HPDE6-E6E7 (cell line): Measurements from ENCODE around the gene EYS.

Experiments used
- DNase-seq: peaks from one replicate; pipeline ENCODE4 v3.0.0; 2011; ENCODE audit warnings: missing footprints; ENCODE audit errors: extremely low spot score

Gene EYS

GRCh38 chr6:65707126-65707826 lies at the start of gene EYS:
EYS (minus strand) TSS chr6:65707226; CDS start chr6:65495410, 211,816 bp downstream.
- DNase-seq: no peak

- DNase-seq: no peak
Observed at GRCh38 chr6:65746302-65746701, 39.3 kb upstream of the EYS start.

GRCh38 chr6:65745614-65746013 lies 38.6 kb upstream of the EYS start:
- DNase-seq: no peak

- DNase-seq: no peak
Observed at GRCh38 chr6:65728879-65729479, 22.0 kb upstream of the EYS start.

- DNase-seq: no peak
Observed at GRCh38 chr6:65719101-65719500, 12.1 kb upstream of the EYS start.

- DNase-seq: no peak
Observed at GRCh38 chr6:65711531-65711930, 4.5 kb upstream of the EYS start.

- no peak for DNase-seq
Observed at GRCh38 chr6:65709099-65709830, 2.2 kb upstream of the EYS start.

- no peak for DNase-seq
Observed at GRCh38 chr6:65708162-65708561, 1.1 kb upstream of the EYS start.

GRCh38 chr6:65706436-65706835 lies 590 bp downstream of the EYS start:
- no peak for DNase-seq

GRCh38 chr6:65701325-65701724 lies 5.7 kb downstream of the EYS start:
- DNase-seq: no peak

- DNase-seq: no peak
Observed at GRCh38 chr6:65700561-65700960, 6.5 kb downstream of the EYS start.

- DNase-seq: no peak
Observed at GRCh38 chr6:65692109-65692508, 14.9 kb downstream of the EYS start.

- DNase-seq: no peak
Observed at GRCh38 chr6:65680232-65680631, 26.8 kb downstream of the EYS start.

- peak; percentile 29 for DNase-seq
Observed at GRCh38 chr6:65671922-65672321, 35.1 kb downstream of the EYS start.

GRCh38 chr6:65667916-65668656 lies 38.9 kb downstream of the EYS start:
- DNase-seq: no peak

GRCh38 chr6:65650086-65650485 lies 56.9 kb downstream of the EYS start:
- no peak for DNase-seq

GRCh38 chr6:65649392-65649791 lies 57.6 kb downstream of the EYS start:
- DNase-seq: no peak

GRCh38 chr6:65646544-65646943 lies 60.5 kb downstream of the EYS start:
- no peak for DNase-seq

- DNase-seq: no peak
Observed at GRCh38 chr6:65642776-65643175, 64.2 kb downstream of the EYS start.

GRCh38 chr6:65638047-65638831 lies 68.8 kb downstream of the EYS start:
- peak; percentile 16 for DNase-seq

- DNase-seq: no peak
Observed at GRCh38 chr6:65637289-65638046, 69.6 kb downstream of the EYS start.
